ENCODE results near the gene SLC16A3. TPM values are rescaled to one million over a fixed set of nuclear protein-coding genes. Genes with fewer than 3 reads are reported as not detected.
A peak's percentile ranks its signal among the peaks of the same experiment; 100 is the strongest.
"Not testable (repeated sequence)": the region's sequence is repeated elsewhere in the genome, so short reads cannot be mapped to it uniquely, and the experiment has no call there.

The SLC16A3 gene
- total RNA-seq = 10.0 TPM
- long read RNA-seq, transcript SLC16A3-214 (5 exons, 2,002 nt) = major isoform, 5 of 11 reads
- long read RNA-seq, partial matches to known transcripts = 2 of 11 reads
- long read RNA-seq, other reads (novel, unspliced or antisense) = 4 of 11 reads

GRCh38 chr17:82228842-82229697 is at the start of gene SLC16A3:
SLC16A3 (plus strand) TSS chr17:82229042; CDS start chr17:82236009, 6,967 bp downstream.
- peak; percentile 5 for ATAC-seq (ENCODE audit: poor library complexity)
- intact Hi-C loops (cut with DNase I) = no loop called here
- DNase-seq = peak; percentile 83

- intact Hi-C loops (cut with DNase I) = no loop called here
- ATAC-seq (ENCODE audit: poor library complexity) (no peak), DNase-seq (no peak)
These were observed 49.4 kb upstream of the SLC16A3 start for GRCh38 chr17:82179412-82179811.

DNA sequence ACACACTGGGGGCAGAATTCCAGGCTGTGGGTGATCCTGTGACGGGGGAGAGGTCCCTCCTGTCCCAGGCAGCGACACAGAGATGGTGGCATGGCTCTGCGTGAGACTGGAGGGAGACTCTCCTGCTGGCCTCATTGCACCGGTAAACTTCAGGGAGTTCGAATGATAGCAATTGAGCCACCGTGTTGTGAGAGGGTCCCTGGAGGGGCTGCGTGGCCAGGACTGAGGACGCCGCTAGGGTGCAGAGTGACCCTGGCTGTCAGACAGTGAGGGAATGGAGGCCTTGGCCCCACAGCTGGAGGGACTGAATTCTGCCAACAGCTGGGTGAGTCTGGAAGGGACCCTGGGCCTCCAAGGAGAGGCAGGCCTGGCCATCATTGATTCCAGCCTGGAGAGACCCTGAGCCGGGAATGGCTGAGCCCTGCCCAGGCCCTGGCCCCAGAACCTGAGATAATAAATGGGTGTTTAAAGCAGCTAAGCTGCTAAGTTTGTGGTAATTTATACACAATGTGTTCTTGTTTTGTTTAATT is 48.8 kb upstream of the SLC16A3 start:
- intact Hi-C loops (cut with DNase I) = no loop called here
- ATAC-seq (ENCODE audit: poor library complexity) (no peak), DNase-seq (no peak)

DNA sequence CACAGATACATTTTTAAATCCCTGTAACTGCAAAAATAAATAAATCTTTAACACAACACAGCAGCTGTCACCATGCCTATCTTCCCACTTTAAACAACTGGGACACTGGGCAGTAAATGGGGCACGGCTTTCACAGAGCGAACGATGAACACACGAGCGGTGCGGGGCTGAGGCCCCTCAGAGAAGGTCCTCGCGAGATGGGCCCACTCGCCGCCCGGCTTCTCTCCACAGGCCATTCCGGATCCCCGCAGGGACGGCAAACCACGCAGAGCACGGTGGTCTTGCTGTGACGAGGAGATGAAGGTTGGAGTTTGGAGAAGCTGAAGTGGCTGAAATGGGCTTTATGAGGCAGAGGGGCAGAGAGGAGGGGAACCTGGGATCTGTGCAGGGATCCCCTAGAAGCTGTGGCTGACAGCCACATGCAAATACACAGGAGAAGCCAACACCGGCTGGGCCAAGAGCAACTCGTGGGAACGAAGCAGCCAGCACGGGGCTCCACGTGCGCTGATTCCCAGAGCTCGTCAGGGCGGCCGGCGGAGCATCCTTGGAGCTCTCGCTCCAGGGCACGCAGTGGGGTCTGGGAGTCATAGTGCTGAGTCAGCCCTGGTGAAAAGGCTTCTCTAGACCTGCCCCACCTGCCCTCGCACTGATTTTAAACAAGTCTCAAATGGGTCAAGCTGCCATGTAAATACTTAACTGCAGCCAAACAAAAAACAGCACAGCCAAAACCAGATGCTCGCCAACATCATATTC is 47.9 kb upstream of the SLC16A3 start:
- no peak for ATAC-seq (ENCODE audit: poor library complexity)
- no peak for DNase-seq
- intact Hi-C loops (cut with DNase I) = no loop called here

GRCh38 chr17:82184761-82185160 is 44.1 kb upstream of the SLC16A3 start:
- no peak for DNase-seq
- intact Hi-C loops (cut with DNase I) = no loop called here
- no peak for ATAC-seq (ENCODE audit: poor library complexity)

DNA sequence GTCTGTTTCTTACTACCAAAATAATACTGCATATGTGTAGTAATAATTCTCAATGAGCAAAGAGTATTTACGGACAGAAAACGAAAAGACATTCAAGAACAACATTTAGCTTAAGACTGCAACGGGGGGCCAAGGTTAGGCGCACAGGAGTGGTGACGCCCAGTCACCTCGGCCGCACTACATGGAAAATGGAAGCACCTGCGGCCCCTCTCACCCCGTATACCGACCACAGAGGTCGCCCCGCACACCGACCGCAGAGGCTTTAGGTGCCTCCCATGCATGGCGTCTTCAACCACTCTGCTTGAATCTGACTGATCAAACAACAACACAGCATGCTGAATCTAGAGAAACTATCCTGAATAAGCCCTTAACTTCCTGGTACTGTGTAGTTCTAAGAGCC is 42.6 kb upstream of the SLC16A3 start:
- DNase-seq (no peak), ATAC-seq (ENCODE audit: poor library complexity) (no peak)
- intact Hi-C loops (cut with DNase I) = no loop called here

- no peak for DNase-seq
- intact Hi-C loops (cut with DNase I) = no loop called here
- no peak for ATAC-seq (ENCODE audit: poor library complexity)
These were observed 41.3 kb upstream of the SLC16A3 start for GRCh38 chr17:82187500-82187899.

- DNase-seq (peak; percentile 18), ATAC-seq (ENCODE audit: poor library complexity) (no peak)
- intact Hi-C loops (cut with DNase I) = no loop called here
These were observed 40.6 kb upstream of the SLC16A3 start for GRCh38 chr17:82188001-82188961.

GRCh38 chr17:82193050-82193449 is 35.8 kb upstream of the SLC16A3 start:
- ATAC-seq (ENCODE audit: poor library complexity); DNase-seq; intact Hi-C loops (cut with DNase I): not testable (repeated sequence)

DNA sequence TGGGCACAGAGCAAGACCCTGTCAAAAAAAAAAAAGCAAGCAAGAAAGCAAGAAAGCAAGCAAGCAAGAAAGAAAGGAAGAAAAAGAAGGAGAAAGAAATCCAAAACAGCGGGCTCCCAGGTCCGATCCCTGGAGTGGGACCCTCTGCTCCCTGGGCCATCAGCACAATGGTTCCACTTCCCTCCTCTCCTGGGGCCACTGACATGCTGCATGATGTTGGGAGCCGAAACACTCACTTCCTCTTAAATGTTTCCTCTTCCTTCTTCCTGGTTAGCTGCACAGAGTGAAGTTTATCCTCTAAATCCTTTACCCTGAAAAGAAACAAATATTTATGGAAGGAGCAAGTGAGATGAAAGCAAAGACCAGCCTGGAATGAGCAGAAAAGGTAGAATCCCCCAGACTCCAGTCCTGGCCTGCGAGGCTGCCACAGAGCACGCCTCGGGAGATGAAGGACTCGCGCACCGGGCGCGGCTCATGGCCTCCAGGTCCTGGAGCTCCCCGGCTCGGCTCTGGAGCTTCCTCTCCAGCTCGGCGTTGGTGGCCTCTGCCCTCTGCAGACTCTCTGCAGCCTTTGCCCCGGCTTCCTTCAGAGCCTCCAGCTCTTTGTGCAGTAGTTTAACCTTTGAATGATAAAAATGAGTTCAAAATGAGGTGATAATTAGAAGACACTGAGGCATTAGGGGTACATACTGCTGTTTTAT is 35.2 kb upstream of the SLC16A3 start:
- no peak for DNase-seq
- intact Hi-C loops (cut with DNase I) = no loop called here
- ATAC-seq (ENCODE audit: poor library complexity) = peak; percentile 51

GRCh38 chr17:82194765-82195164 is 34.1 kb upstream of the SLC16A3 start:
- intact Hi-C loops (cut with DNase I) = no loop called here
- no peak for ATAC-seq (ENCODE audit: poor library complexity)
- no peak for DNase-seq

DNA sequence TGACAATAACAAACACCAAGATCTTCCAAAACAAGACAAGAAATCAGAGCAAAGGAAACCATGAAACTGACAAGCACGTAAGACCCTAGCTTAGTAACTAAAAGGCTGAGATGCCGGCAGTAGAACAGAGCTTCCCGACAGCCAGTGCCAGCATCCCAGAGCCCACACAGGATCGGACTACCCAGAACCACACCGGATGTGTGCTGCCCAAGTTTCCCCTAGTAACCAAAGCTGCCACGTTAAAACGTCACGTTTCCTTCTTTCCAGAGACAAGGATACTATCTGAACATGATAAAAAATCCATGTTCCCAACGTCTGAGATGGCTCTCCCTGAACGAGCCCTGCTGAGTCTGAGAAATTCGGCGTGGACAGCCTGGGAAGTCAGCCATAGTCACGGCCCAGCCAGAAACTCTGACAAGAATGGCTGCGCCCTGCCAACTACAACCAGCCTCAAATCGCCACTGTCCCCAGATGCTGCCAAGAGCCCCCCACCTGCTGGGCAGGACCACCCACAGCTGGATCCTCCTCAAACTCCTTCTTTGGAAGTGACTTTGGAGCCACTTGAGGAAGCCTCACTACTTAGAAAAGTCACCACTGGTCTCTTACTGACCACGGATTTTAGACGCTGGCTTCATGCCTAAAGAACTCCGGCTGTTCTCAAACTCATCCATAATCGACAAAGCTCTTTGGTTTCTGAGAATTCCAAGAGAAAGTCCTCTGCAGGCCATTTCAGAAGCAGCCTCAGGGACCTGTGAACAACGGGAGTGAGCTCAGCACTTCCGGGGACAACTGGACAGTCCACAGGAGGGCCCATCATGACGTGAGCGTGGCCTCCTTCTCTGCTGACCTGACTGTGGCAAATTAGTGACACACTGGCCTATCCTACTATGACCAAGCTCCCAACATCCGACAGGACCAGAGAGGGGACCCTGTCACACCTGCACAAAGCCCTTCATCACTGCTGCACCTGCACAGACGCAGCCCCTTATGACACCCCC is 32.9 kb upstream of the SLC16A3 start:
- DNase-seq (peak; percentile 66), ATAC-seq (ENCODE audit: poor library complexity) (peak; percentile 67)
- intact Hi-C loops (cut with DNase I) = no loop called here

- no peak for DNase-seq
- no peak for ATAC-seq (ENCODE audit: poor library complexity)
- intact Hi-C loops (cut with DNase I) = no loop called here
These were observed 30.8 kb upstream of the SLC16A3 start for GRCh38 chr17:82198092-82198491.

GRCh38 chr17:82199496-82199895 is 29.3 kb upstream of the SLC16A3 start:
- intact Hi-C loops (cut with DNase I) = no loop called here
- ATAC-seq (ENCODE audit: poor library complexity) (no peak), DNase-seq (no peak)

- ATAC-seq (ENCODE audit: poor library complexity) (no peak), DNase-seq (no peak)
- intact Hi-C loops (cut with DNase I) = no loop called here
These were observed 28.7 kb upstream of the SLC16A3 start for GRCh38 chr17:82200135-82200534.

DNA sequence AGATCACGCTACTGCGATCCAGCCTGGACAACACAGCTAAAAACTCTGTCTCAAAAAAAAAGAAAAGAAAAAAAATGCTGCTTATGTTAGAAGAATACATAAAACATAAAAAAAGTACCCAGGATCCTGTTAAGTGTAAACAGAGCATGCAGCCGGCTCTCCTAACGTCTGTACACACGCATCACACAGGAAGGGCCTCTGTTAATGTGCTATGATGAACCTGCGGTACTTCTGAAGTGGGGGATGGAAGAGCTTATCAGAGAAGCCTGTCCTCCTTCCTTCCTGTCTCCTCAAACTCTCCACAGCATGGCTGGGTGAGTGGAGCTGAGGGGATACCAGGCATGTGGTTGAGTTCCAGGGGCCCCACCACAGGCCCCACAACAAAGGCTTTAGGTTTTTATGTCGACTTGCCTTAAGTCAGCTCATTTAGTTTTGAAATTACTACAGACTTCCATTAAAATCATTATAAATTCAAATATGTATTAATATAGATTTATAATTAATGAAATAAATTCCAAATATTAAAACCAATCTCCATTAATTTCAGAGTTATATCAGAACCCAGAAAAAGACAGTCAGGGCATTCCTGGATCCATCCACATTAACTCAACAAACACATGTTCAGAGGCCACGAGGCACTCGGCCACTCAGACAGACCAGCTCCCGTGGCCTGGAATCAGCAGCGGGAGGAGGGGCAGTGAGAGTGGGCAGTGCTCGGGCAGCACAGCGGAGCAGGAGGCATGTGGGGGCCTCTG is 27.9 kb upstream of the SLC16A3 start:
- DNase-seq = no peak
- ATAC-seq (ENCODE audit: poor library complexity) = no peak
- intact Hi-C loops (cut with DNase I) = no loop called here

Measured in Right ventricle myocardium superior (tissue), 1 donor.